Renal cortex interstitium (tissue), 3 donors: ENCODE results near the gene SPINK8. TPM values are rescaled to one million over a fixed set of nuclear protein-coding genes. Genes with fewer than 3 reads are reported as not detected.

ENCODE experiments used
- polyA plus RNA-seq, 3 donors: library from polyadenylated mRNA; unstranded; fragments of 120-200 nt; gene quantifications; one replicate each; pipeline ENCODE4 v1.2.1, GENCODE V29; 2013; ENCODE audit not compliant: insufficient read length in 3 of 3

The SPINK8 gene
- polyA plus RNA-seq, 3 donors, result 0.24 to 0.61 TPM; not detected in 1

Other genes starting within 250 kb of the SPINK8 start
- gene CDC25A, start 145.2 kb downstream of the SPINK8 start, polyA plus RNA-seq, result 10 to 100 TPM in 2 of 3 donors, 1 to 10 TPM in 1; 8.2 to 13.7 (median 13.2) TPM
- gene CAMP, start 110.2 kb downstream of the SPINK8 start, polyA plus RNA-seq, result 1 to 10 TPM in 2 of 3 donors, under 1 TPM in 1; 0.51 to 1.7 (median 1.1) TPM
- gene ZNF589, start 92.6 kb downstream of the SPINK8 start, polyA plus RNA-seq, result 10 to 100 TPM; 16.0 to 22.1 (median 17.5) TPM
- gene NME6, start 32.3 kb downstream of the SPINK8 start, polyA plus RNA-seq, result 10 to 100 TPM; 27.8 to 33.3 (median 29.7) TPM
- under 1 TPM; 0.50 to 0.77 (median 0.65) TPM for gene FBXW12, start 38.6 kb upstream of the SPINK8 start, polyA plus RNA-seq
- 100 to 1,000 TPM; 190 to 238 (median 200) TPM for gene PLXNB1, start 96.4 kb upstream of the SPINK8 start, polyA plus RNA-seq
- 10 to 100 TPM; 25.5 to 28.8 (median 26.2) TPM for gene CCDC51, start 106.5 kb upstream of the SPINK8 start, polyA plus RNA-seq
- 100 to 1,000 TPM; 264 to 326 (median 318) TPM for gene TMA7, start 106.6 kb upstream of the SPINK8 start, polyA plus RNA-seq
- 10 to 100 TPM; 12.7 to 14.9 (median 13.1) TPM for gene ATRIP, start 113.1 kb upstream of the SPINK8 start, polyA plus RNA-seq
- 100 to 1,000 TPM in 2 of 3 donors, 10 to 100 TPM in 1; 93.2 to 120 (median 101) TPM for gene SHISA5, start 170.5 kb upstream of the SPINK8 start, polyA plus RNA-seq
- gene PFKFB4, start 223.1 kb upstream of the SPINK8 start, polyA plus RNA-seq, result 10 to 100 TPM in 1 of 3 donors, 1 to 10 TPM in 2; 4.0 to 12.8 (median 5.2) TPM
- under 1 TPM; 0.26 to 0.41 (median 0.30) TPM for gene UCN2, start 230.1 kb upstream of the SPINK8 start, polyA plus RNA-seq